HFFc6 (cell line): ENCODE results near the gene MDC1. TPM values are rescaled to one million over a fixed set of nuclear protein-coding genes. Genes with fewer than 3 reads are reported as not detected.
A peak's percentile ranks its signal among the peaks of the same experiment; 100 is the strongest.
"Not testable (repeated sequence)": the region's sequence is repeated elsewhere in the genome, so short reads cannot be mapped to it uniquely, and the experiment has no call there.

Source experiments
- DNase-seq: peaks from one replicate; pipeline ENCODE4 v3.0.0-alpha.2; 2018
- H3K27ac Mint-ChIP-seq: 2 replicates; pipeline ENCODE4 v1.8.0; 2020; ENCODE audit warnings: mild to moderate bottlenecking, mixed read lengths
- H3K27me3 Mint-ChIP-seq: 2 replicates; pipeline ENCODE4 v1.8.0; 2021; ENCODE audit warnings: mild to moderate bottlenecking, moderate library complexity, mixed read lengths; ENCODE audit not compliant: insufficient read depth
- H3K36me3 Mint-ChIP-seq: 2 replicates; pipeline ENCODE4 v1.8.0; 2021; ENCODE audit warnings: low read depth, mixed read lengths
- H3K4me1 Mint-ChIP-seq: 2 replicates; pipeline ENCODE4 v1.8.0; 2020; ENCODE audit warnings: low read depth, mixed read lengths
- H3K4me3 Mint-ChIP-seq: 2 replicates; pipeline ENCODE4 v1.8.0; 2020; ENCODE audit warnings: mild to moderate bottlenecking, moderate library complexity, mixed read lengths
- H3K9me3 Mint-ChIP-seq: 2 replicates; pipeline ENCODE4 v1.8.0; 2020; ENCODE audit warnings: mild to moderate bottlenecking, mixed read lengths
- total RNA-seq, 6 experiments: library from RNA; stranded (reverse); fragmentation: NEBNext Ultra II Directional; extraction: Animal tissue kit (Norgen Biotek cat#: 25700); gene quantifications; 2 replicates in 1 of 6; 3 replicates in 5 of 6; pipeline ENCODE4 v1.2.3, GENCODE V29; 2021
- TF ChIP-seq, protein P1 (sequence below): fragments of 200-600 bp; sonication (generic); IDR thresholded peaks from 2 replicates; pipeline ENCODE4 v1.5.0; 2021; ENCODE audit warnings: antibody characterized with exemption, mild to moderate bottlenecking

Gene MDC1
- total RNA-seq, 6 experiments from 2014 or later, result 18.4 to 31.9 (median 28.1) TPM

DNA sequence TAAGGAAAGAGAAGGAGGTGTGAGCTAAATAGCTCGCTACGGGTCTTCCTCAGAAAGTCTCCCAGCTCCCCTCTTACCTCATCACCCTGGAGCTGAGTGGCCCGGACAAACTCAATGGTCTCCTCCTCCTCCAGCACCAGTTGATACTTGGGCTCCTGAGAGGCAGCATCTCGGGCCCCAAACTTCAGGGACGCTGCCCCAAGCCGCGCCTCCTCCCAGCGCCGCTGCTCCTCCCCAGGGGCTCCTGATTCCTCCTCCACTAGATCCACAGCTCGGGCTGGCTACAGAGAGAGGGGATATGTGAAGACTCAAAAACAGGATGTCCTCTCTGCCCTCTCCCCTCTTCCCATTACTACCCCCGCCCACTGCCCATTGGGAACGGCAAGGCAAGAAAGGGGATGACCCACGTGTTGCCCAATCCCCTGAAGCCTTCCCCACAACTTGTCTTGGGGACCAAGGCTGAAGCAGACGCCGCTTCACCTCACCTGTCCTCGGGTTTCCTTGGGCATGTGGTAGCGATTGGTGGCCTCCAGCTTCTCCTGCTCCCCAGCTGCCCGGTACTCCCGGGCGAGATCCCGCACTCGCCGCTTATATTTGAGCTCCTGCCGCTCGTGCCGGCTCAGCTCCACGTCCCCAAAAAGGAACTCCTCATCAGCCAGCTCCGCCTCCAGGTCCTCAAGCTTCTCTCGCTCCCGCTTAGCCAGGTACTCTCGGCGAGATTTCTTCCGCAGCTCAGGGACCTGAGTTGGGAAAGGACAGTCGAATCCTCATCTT lies 51.9 kb downstream of the MDC1 start:
- H3K27me3 Mint-ChIP-seq, result no peaks in the 10 kb centered on the region; the same call in 1 of the 2 replicates
- H3K27ac Mint-ChIP-seq, result no peak overlapping the region
- DNase-seq, result no peak
- TF ChIP-seq, protein P1, sequence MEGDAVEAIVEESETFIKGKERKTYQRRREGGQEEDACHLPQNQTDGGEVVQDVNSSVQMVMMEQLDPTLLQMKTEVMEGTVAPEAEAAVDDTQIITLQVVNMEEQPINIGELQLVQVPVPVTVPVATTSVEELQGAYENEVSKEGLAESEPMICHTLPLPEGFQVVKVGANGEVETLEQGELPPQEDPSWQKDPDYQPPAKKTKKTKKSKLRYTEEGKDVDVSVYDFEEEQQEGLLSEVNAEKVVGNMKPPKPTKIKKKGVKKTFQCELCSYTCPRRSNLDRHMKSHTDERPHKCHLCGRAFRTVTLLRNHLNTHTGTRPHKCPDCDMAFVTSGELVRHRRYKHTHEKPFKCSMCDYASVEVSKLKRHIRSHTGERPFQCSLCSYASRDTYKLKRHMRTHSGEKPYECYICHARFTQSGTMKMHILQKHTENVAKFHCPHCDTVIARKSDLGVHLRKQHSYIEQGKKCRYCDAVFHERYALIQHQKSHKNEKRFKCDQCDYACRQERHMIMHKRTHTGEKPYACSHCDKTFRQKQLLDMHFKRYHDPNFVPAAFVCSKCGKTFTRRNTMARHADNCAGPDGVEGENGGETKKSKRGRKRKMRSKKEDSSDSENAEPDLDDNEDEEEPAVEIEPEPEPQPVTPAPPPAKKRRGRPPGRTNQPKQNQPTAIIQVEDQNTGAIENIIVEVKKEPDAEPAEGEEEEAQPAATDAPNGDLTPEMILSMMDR, result no peak
- H3K9me3 Mint-ChIP-seq, result no peaks in the 10 kb centered on the region
- no peak overlapping the region for H3K4me3 Mint-ChIP-seq
- H3K4me1 Mint-ChIP-seq, result no peaks in the 10 kb centered on the region
- H3K36me3 Mint-ChIP-seq, result peaks cover 33% of the 10 kb centered on the region

DNA sequence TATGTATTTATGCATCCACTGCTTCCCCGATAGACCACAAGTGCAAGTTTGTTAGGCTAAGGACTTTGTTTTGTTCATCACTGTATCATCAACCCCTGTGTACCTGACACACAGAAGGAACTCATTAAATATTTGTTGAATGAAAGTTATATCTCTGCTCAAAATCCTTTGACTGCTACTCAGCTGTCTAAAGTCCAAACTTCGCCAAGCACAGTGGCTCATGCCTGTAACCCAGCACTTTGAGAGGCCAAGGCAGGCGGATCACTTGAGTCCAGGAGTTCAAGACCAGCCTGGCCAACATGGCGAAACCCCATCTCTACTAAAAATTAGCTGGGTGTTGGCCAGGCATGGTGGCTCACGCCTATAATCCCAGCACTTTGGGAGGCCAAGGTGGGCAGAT lies 59.2 kb downstream of the MDC1 start:
- H3K27ac Mint-ChIP-seq, result peak overlapping the region; percentile 47
- DNase-seq, H3K9me3 Mint-ChIP-seq, H3K4me3 Mint-ChIP-seq, H3K27me3 Mint-ChIP-seq: not testable (repeated sequence)
- H3K36me3 Mint-ChIP-seq, result peaks cover 48% of the 10 kb centered on the region
- H3K4me1 Mint-ChIP-seq, result peaks cover 24% of the 10 kb centered on the region

DNA sequence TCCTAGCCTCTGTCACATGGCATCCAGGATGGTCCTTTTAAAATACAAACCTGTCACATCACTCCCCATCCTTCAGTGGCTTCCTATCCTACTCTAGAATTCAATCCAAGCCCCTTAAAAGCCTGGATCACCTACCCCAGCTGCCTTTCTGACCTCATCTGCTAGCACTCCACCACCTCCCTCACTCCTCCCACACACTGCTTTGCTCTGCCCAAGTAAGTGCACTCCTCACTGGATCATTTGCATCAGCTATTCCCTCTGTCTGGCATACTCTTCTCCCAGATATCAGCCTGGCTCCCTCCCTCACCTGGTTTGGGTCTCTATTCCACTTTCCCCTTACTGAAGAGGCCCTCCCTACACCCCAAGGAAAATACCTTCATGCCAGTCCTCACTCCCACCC lies 59.6 kb downstream of the MDC1 start:
- no peak overlapping the region for H3K4me3 Mint-ChIP-seq
- H3K27me3 Mint-ChIP-seq, result peaks cover 2% of the 10 kb centered on the region; the same call in 1 of the 2 replicates
- H3K9me3 Mint-ChIP-seq, result no peaks in the 10 kb centered on the region
- peak overlapping the region; percentile 47 for H3K27ac Mint-ChIP-seq
- peaks cover 47% of the 10 kb centered on the region for H3K36me3 Mint-ChIP-seq
- peaks cover 24% of the 10 kb centered on the region for H3K4me1 Mint-ChIP-seq
- TF ChIP-seq, protein P1, result no peak
- DNase-seq, result no peak

DNA sequence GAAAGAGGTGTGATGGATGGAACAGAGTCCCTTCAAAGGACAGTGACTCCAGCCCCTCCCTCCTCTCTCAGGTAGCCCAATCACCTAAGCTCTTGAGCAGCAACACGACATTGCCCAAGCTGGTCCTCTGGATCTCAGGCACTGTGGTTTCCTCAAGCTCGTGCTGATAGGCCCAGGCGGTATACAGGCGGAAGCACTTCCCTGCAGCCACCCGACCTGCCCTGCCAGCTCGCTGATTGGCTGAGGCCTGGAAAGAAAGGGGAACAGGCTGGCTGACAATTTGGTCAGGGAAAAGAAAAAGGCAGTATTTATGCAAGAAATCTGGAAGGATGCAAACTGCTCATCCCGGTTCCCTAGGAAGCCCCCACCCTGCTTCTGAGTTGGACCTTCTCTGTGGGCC lies 60.6 kb downstream of the MDC1 start:
- H3K9me3 Mint-ChIP-seq, result no peaks in the 10 kb centered on the region
- H3K4me3 Mint-ChIP-seq, result no peak overlapping the region
- H3K27me3 Mint-ChIP-seq, result peaks cover 2% of the 10 kb centered on the region; the same call in 1 of the 2 replicates
- DNase-seq, result no peak
- TF ChIP-seq, protein P1, result no peak
- H3K27ac Mint-ChIP-seq, result 0 out of 2 replicates have a peak overlapping the region, but pooled peaks have one; percentile 35
- peaks cover 44% of the 10 kb centered on the region for H3K36me3 Mint-ChIP-seq
- H3K4me1 Mint-ChIP-seq, result peaks cover 24% of the 10 kb centered on the region

DNA sequence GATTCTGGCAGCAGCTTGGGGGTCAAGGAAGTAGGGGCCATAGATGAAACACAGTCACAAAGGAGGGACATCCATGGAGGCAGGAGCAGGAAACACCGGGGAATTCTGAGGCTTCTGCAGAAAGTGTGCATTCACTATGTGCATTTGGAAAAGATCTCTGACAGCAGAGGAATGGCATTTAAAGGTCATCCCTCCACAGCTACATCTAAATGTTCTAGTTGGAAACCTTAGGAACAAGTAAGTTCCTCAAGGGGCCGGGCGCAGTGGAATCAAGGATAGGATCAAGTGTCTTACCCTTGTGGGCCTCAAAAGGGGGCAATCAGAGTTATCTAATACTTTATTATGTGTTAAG lies 61.4 kb downstream of the MDC1 start:
- Mint-ChIP-seq H3K36me3 (peaks cover 47% of the 10 kb centered on the region), H3K27ac (peak overlapping the region; percentile 70), H3K4me1 (peaks cover 24% of the 10 kb centered on the region), H3K27me3 (peaks cover 2% of the 10 kb centered on the region; the same call in 1 of the 2 replicates), H3K4me3 (no peak overlapping the region), H3K9me3 (no peaks in the 10 kb centered on the region)
- peak; percentile 19 for DNase-seq
- TF ChIP-seq, protein P1, result no peak
